MM.1S (cell line): ENCODE results near the gene TET2.
"Not testable (repeated sequence)": the region's sequence is repeated elsewhere in the genome, so short reads cannot be mapped to it uniquely, and the experiment has no call there.

Experiments
- DNase-seq: peaks from one replicate; pipeline ENCODE4 v3.0.0-alpha.2; 2015
- H2AFZ ChIP-seq: fragments of 300-600 bp; sonication (generic); 2 replicates; pipeline ENCODE4 v1.6.0; 2016; ENCODE audit warnings: antibody characterized with exemption, low read length
- H3F3A ChIP-seq: fragments of 300-600 bp; sonication (generic); 2 replicates; pipeline ENCODE4 v1.6.1; 2016; ENCODE audit warnings: mild to moderate bottlenecking, antibody characterized with exemption, low read length, moderate library complexity, mixed read lengths; ENCODE audit not compliant: insufficient read depth
- H3K27ac ChIP-seq: fragments of 300-600 bp; sonication (generic); 2 replicates; pipeline ENCODE4 v1.5.1; 2016; ENCODE audit warnings: mild to moderate bottlenecking, low read length
- H3K27me3 ChIP-seq: fragments of 300-600 bp; sonication (generic); replicated peaks from 2 replicates; pipeline ENCODE4 v1.6.0; 2016; ENCODE audit warnings: low read length; ENCODE audit not compliant: insufficient read depth
- H3K36me3 ChIP-seq: fragments of 300-600 bp; sonication (generic); replicated peaks from 2 replicates; pipeline ENCODE4 v1.6.1; 2016; ENCODE audit warnings: mild to moderate bottlenecking, low read length, mixed read lengths; ENCODE audit not compliant: insufficient read depth
- H3K4me1 ChIP-seq: fragments of 300-600 bp; sonication (generic); 2 replicates; pipeline ENCODE4 v1.6.1; 2016; ENCODE audit warnings: low read length, mixed read lengths
- H3K4me2 ChIP-seq: fragments of 300-600 bp; sonication (generic); 2 replicates; pipeline ENCODE4 v1.6.0; 2016; ENCODE audit warnings: low read depth, low read length
- H3K4me3 ChIP-seq: fragments of 300-600 bp; sonication (generic); 2 replicates; pipeline ENCODE4 v1.5.1; 2016; ENCODE audit warnings: low read length, mixed read lengths
- H3K79me2 ChIP-seq: fragments of 300-600 bp; sonication (generic); 2 replicates; pipeline ENCODE4 v1.6.1; 2016; ENCODE audit warnings: mixed run types, low read length, mixed read lengths
- H3K9ac ChIP-seq: fragments of 300-600 bp; sonication (generic); 2 replicates; pipeline ENCODE4 v1.6.1; 2016; ENCODE audit warnings: low read length, mixed read lengths
- H3K9me2 ChIP-seq: fragments of 300-600 bp; sonication (generic); replicated peaks from 2 replicates; pipeline ENCODE4 v1.6.1; 2016; ENCODE audit warnings: mild to moderate bottlenecking, low read length, mixed read lengths; ENCODE audit not compliant: insufficient read depth
- H3K9me3 ChIP-seq: fragments of 300-600 bp; sonication (generic); replicated peaks from 2 replicates; pipeline ENCODE4 v1.6.1; 2016; ENCODE audit warnings: mild to moderate bottlenecking, low read length, mixed read lengths; ENCODE audit not compliant: insufficient read depth
- H4K20me1 ChIP-seq: fragments of 300-600 bp; sonication (generic); 2 replicates; pipeline ENCODE4 v1.6.1; 2016; ENCODE audit warnings: mild to moderate bottlenecking, low read length, moderate library complexity, mixed read lengths; ENCODE audit not compliant: insufficient read depth
- EZH2 ChIP-seq: fragments of 300-600 bp; sonication (generic); optimal IDR thresholded peaks from 2 replicates; pipeline ENCODE3; 2017; ENCODE audit warnings: low read depth, mild to moderate bottlenecking, antibody characterized with exemption, low read length, mixed read lengths
- EZH2phosphoT487 ChIP-seq: fragments of 300-600 bp; sonication (generic); IDR thresholded peaks from 2 replicates; pipeline ENCODE4 v1.6.1; 2018; ENCODE audit warnings: antibody characterized with exemption, low read length
- TF ChIP-seq, protein P1 (sequence below): fragments of 300-600 bp; sonication (generic); IDR thresholded peaks from 2 replicates; pipeline ENCODE4 v1.5.1; 2016; ENCODE audit warnings: antibody characterized with exemption, low read length, mixed read lengths

The TET2 gene

DNA sequence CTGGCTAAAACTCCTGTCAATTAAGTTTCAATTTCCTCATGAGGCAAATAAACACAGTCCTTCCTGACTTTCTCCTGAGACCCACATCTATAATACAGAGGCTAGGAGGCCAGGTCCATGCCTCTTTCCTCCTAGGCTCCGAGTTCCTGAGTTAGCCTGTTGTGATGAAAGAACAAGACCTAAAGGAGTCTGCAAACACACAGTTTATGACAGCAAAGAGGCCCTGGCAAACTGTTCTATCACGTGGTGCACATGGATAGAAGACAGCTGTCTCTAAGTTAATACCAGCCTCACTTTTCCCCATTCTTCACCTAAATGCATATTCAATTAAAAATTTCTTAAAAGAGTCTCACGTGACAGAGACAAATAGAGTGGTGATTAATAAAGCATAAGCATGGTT lies 145.2 kb downstream of the TET2 start:
- Histone ChIP-seq H3F3A (0 out of 2 replicates have a peak, but pooled peaks cover under 1% of the 10 kb centered on the region), H3K27ac (no peak overlapping the region), H3K27me3 (no peaks in the 10 kb centered on the region), H3K4me1 (no peaks in the 10 kb centered on the region), H3K79me2 (no peaks in the 10 kb centered on the region), H3K4me2 (no peak overlapping the region), H3K36me3 (no peaks in the 10 kb centered on the region), H2AFZ (no peak overlapping the region), H3K4me3 (no peak overlapping the region), H3K9me3 (no peaks in the 10 kb centered on the region), H3K9me2 (no peaks in the 10 kb centered on the region), H4K20me1 (no peaks in the 10 kb centered on the region), H3K9ac (no peak overlapping the region)
- no peak for DNase-seq
- TF ChIP-seq, protein P1, sequence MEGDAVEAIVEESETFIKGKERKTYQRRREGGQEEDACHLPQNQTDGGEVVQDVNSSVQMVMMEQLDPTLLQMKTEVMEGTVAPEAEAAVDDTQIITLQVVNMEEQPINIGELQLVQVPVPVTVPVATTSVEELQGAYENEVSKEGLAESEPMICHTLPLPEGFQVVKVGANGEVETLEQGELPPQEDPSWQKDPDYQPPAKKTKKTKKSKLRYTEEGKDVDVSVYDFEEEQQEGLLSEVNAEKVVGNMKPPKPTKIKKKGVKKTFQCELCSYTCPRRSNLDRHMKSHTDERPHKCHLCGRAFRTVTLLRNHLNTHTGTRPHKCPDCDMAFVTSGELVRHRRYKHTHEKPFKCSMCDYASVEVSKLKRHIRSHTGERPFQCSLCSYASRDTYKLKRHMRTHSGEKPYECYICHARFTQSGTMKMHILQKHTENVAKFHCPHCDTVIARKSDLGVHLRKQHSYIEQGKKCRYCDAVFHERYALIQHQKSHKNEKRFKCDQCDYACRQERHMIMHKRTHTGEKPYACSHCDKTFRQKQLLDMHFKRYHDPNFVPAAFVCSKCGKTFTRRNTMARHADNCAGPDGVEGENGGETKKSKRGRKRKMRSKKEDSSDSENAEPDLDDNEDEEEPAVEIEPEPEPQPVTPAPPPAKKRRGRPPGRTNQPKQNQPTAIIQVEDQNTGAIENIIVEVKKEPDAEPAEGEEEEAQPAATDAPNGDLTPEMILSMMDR: no peak
- no peak for TF ChIP-seq EZH2
- no peak for TF ChIP-seq EZH2phosphoT487

DNA sequence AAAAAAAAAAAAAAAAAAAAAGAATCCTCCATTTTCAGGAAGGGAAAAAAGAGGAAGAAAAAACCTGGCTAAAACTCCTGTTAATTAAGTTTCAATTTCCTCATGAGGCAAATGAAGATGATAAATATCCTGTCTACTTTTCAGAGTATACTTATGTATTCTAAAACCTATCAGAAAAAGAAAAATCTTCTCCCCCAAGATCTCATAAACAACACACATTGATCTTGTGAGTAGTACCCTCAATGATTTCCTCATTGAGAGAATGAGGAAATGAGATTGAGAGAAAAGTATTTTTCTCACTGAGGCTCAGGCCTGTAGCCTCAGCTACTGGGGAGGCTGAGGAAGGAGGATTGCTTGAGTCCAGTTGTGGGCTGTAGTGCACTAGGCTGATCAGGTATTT lies 146.7 kb downstream of the TET2 start:
- Histone ChIP-seq H3K27me3 (no peaks in the 10 kb centered on the region), H3K79me2 (no peaks in the 10 kb centered on the region), H3K4me2 (no peak overlapping the region), H4K20me1 (no peaks in the 10 kb centered on the region), H3K9ac (no peak overlapping the region), H3K9me3 (no peaks in the 10 kb centered on the region), H3K9me2 (no peaks in the 10 kb centered on the region), H3F3A (no peaks in the 10 kb centered on the region), H2AFZ (no peak overlapping the region), H3K4me1 (no peaks in the 10 kb centered on the region), H3K27ac (no peak overlapping the region), H3K4me3 (no peak overlapping the region), H3K36me3 (no peaks in the 10 kb centered on the region)
- no peak for DNase-seq
- TF ChIP-seq EZH2phosphoT487: no peak
- TF ChIP-seq, protein P1: no peak
- no peak for TF ChIP-seq EZH2

DNA sequence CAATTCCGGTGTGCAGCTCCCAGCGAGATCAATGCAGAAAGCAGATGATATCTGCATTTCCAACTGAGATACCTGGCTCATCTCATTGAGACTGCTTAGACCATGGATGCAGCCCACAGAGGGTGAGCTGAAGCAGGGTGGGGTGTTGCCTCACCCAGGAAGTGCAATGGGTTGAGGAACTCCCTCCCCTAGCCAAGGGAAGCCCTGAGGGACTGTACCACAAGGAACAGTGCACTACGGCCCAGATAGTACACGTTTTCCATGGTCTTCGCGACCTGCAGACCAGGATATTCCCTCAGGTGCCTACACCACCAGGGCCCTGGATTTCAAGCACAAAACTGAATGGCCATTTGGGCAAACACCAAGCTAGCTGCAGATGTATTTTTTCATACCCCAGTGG lies 150.0 kb downstream of the TET2 start:
- H3K9me3 ChIP-seq: no peaks in the 10 kb centered on the region
- no peaks in the 10 kb centered on the region for H3K36me3 ChIP-seq
- H3K27ac ChIP-seq: no peak overlapping the region
- no peak overlapping the region for H3K4me2 ChIP-seq
- no peaks in the 10 kb centered on the region for H3F3A ChIP-seq
- H3K9ac ChIP-seq: no peak overlapping the region
- no peaks in the 10 kb centered on the region for H3K79me2 ChIP-seq
- H3K9me2 ChIP-seq: no peaks in the 10 kb centered on the region
- no peaks in the 10 kb centered on the region for H3K27me3 ChIP-seq
- TF ChIP-seq EZH2 (no peak), EZH2phosphoT487 (no peak)
- TF ChIP-seq, protein P1: no peak
- H2AFZ ChIP-seq: no peak overlapping the region
- no peaks in the 10 kb centered on the region for H3K4me1 ChIP-seq
- H4K20me1 ChIP-seq: no peaks in the 10 kb centered on the region
- no peak for DNase-seq
- no peak overlapping the region for H3K4me3 ChIP-seq

DNA sequence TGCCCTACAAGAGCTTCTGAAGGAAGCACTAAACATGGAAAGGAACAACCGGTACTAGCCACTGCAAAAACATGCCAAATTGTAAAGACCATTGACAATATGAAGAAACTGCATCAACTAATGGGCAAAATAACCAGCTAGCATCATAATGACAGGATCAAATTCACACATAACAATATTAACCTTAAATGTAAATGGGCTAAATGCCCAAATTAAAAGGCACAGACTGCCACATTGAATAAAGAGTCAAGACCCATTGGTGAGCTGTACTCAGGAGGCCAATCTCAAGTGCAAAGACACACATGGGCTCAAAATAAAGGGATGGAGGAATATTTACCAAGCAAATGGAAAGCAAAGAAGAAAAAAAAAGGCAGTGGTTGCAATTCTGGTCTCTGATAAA lies 152.4 kb downstream of the TET2 start:
- H3K36me3 ChIP-seq, H3K4me3 ChIP-seq, H3K9me3 ChIP-seq, H3K4me2 ChIP-seq, H3K4me1 ChIP-seq, DNase-seq, H3K27me3 ChIP-seq, H3F3A ChIP-seq, H3K9me2 ChIP-seq, H2AFZ ChIP-seq, H3K27ac ChIP-seq, H3K79me2 ChIP-seq, H3K9ac ChIP-seq, H4K20me1 ChIP-seq: not testable (repeated sequence)
